Lower leg skin (tissue), 3 donors: ENCODE measurements around the gene EYA3.

Source experiments
- POLR2A ChIP-seq, 2 donors: fragments of 450-650 bp; IDR thresholded peaks; one replicate each; pipeline ENCODE4 v1.6.1; 2016 to 2017; ENCODE audit warnings: antibody characterized with exemption in 2 of 2, mild to moderate bottlenecking in 1 of 2, moderate library complexity in 1 of 2
- TF ChIP-seq, protein P1 (sequence below), 3 donors: fragments of 450-650 bp; IDR thresholded peaks; one replicate each; pipeline ENCODE4 v1.5.1; 2016; ENCODE audit warnings: antibody characterized with exemption in 3 of 3, mild to moderate bottlenecking in 3 of 3, moderate library complexity in 2 of 3

DNA sequence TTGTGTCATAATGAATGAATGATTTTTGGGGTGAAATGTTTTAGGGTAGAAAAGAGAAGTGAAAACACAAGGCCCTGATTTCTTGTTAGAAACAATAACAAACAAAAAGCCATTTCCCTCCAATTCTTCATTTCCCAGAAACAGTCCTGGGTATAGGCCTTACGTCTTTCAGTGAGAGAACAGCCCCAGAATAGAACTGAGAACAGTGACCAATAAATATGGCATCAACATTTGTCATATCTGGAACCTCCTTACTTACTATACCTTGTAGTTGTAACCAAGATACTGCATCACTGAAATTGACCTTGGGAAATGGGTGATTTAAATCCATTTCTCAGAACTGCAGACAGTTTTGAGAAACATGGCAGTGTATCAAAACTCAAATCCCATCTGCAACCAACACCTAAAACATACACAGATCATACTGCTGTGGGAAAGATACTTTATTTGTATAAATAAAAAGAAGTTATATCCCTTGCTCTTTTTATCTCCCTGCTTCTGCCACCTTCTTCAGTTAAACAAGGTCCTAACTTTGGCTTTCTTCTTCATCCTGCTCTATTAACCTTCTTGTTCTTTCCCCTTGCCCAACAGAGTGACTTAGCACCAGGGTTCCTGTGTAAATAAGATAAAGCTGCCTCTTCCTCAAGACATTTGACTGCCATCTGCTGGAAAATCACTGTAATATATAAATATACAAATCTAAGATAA, 109.1 kb downstream of the EYA3 start:
- no peak for TF ChIP-seq POLR2A (IDR thresholded peaks at IDR 0.05)
- TF ChIP-seq, protein P1, sequence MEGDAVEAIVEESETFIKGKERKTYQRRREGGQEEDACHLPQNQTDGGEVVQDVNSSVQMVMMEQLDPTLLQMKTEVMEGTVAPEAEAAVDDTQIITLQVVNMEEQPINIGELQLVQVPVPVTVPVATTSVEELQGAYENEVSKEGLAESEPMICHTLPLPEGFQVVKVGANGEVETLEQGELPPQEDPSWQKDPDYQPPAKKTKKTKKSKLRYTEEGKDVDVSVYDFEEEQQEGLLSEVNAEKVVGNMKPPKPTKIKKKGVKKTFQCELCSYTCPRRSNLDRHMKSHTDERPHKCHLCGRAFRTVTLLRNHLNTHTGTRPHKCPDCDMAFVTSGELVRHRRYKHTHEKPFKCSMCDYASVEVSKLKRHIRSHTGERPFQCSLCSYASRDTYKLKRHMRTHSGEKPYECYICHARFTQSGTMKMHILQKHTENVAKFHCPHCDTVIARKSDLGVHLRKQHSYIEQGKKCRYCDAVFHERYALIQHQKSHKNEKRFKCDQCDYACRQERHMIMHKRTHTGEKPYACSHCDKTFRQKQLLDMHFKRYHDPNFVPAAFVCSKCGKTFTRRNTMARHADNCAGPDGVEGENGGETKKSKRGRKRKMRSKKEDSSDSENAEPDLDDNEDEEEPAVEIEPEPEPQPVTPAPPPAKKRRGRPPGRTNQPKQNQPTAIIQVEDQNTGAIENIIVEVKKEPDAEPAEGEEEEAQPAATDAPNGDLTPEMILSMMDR (IDR thresholded peaks at IDR 0.05) = no peak
